ENCODE results near the gene GSTO1. TPM values are rescaled to one million over a fixed set of nuclear protein-coding genes. Genes with fewer than 3 reads are reported as not detected.

Gene GSTO1
- polyA plus RNA-seq, 1 donor (not counting 4 experiments of a cell fraction or from before 2014, with no cell fraction given) = 338 TPM

DNA sequence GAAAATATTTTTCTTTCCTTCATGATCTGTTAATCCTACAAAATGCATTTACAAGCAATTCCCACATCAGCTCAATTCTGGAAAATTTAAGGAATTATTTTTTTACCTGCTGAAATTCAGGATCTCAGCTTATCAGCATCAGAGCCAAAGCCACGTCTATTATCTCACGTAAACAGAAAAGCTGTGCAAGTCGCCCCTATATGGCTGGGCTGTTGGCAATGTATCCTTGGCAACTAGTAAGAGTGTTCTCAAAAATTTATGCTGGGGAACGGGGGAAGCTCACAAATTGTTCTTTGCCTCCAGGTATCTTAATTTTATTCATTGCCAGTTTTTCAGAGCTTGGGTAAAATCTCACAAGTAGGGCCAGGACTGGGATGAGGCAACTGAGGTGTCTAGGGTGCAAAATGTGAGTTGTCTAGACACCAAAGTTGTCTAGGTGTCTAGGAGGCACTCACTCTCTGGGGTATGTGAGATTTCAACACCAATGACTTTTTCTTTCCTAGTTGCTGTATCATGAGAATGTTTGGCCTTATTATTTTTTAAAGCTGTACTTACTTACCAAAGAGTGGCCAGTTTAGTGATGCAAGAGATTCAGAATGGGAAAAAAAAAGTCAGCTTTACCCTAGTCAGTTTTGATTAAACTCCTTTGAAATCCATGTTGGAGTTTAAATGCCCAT lies 19.3 kb downstream of the GSTO1 start:
- no peaks in the 10 kb centered on the region for H3K27me3 ChIP-seq (ENCODE audit: control insufficient read depth, extremely low read depth, insufficient read depth, low read length)
- no peak for TF ChIP-seq EZH2 (IDR thresholded peaks at IDR 0.05; ENCODE audit: low read length)
- TF ChIP-seq, protein P1, sequence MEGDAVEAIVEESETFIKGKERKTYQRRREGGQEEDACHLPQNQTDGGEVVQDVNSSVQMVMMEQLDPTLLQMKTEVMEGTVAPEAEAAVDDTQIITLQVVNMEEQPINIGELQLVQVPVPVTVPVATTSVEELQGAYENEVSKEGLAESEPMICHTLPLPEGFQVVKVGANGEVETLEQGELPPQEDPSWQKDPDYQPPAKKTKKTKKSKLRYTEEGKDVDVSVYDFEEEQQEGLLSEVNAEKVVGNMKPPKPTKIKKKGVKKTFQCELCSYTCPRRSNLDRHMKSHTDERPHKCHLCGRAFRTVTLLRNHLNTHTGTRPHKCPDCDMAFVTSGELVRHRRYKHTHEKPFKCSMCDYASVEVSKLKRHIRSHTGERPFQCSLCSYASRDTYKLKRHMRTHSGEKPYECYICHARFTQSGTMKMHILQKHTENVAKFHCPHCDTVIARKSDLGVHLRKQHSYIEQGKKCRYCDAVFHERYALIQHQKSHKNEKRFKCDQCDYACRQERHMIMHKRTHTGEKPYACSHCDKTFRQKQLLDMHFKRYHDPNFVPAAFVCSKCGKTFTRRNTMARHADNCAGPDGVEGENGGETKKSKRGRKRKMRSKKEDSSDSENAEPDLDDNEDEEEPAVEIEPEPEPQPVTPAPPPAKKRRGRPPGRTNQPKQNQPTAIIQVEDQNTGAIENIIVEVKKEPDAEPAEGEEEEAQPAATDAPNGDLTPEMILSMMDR (optimal IDR thresholded peaks at IDR 0.05 in 1 of 3, IDR thresholded peaks at IDR 0.05 in 1 of 3, conservative IDR thresholded peaks at IDR 0.05 in 1 of 3; ENCODE audit: extremely low read depth in 1 of 3, insufficient read depth in 2 of 3, low read length in 3 of 3) = no peak
- peak overlapping the region; percentile 82 for H3K27ac ChIP-seq (ENCODE audit: control insufficient read depth, insufficient read depth, low read length)
- peak overlapping the region; percentile 97 for H2AFZ ChIP-seq (ENCODE audit: control insufficient read depth, low read length)
- DNase-seq (ENCODE audit: low read depth, low spot score) = no peak
- no peaks in the 10 kb centered on the region for H4K20me1 ChIP-seq (ENCODE audit: control insufficient read depth, extremely low read depth, insufficient read depth, low read length)
- no peaks in the 10 kb centered on the region for H3K9me1 ChIP-seq (ENCODE audit: control insufficient read depth, extremely low read depth, insufficient read depth, low read length)
- H3K79me2 ChIP-seq (ENCODE audit: control insufficient read depth, insufficient read depth, low read length) = peaks cover 11% of the 10 kb centered on the region
- peak overlapping the region; percentile 92 for H3K9ac ChIP-seq (ENCODE audit: control insufficient read depth, extremely low read depth, insufficient read depth, low read length)
- no peak overlapping the region for H3K4me3 ChIP-seq (ENCODE audit: control insufficient read depth in 2 of 3, extremely low read depth in 1 of 3, insufficient read depth in 2 of 3, low read depth in 1 of 3, low read length in 3 of 3)
- peak; percentile 82 for FAIRE-seq
- peaks cover 19% of the 10 kb centered on the region for H3K4me1 ChIP-seq (ENCODE audit: control insufficient read depth, extremely low read depth, insufficient read depth, low read length)
- H3K36me3 ChIP-seq (ENCODE audit: control insufficient read depth in 2 of 2, extremely low read depth in 1 of 2, insufficient read depth in 2 of 2, low read length in 2 of 2) = peaks cover 3 to 6% of the 10 kb centered on the region in 2 experiments
- no peaks in the 10 kb centered on the region for H3K9me3 ChIP-seq (ENCODE audit: control insufficient read depth, low read depth, low read length)
- dilution Hi-C loops (cut with MboI; ENCODE audit: extremely low pct_ligation_motif_present, low sequenced_read_pairs) = no loop called here
- H3K4me2 ChIP-seq (ENCODE audit: control insufficient read depth, extremely low read depth, insufficient read depth, low read depth, low read length) = peak overlapping the region; percentile 97

GRCh38 chr10:104274762-104275721 lies 20.4 kb downstream of the GSTO1 start:
- Histone ChIP-seq H3K4me1 (ENCODE audit: control insufficient read depth, extremely low read depth, insufficient read depth, low read length) (peaks cover 16% of the 10 kb centered on the region), H2AFZ (ENCODE audit: control insufficient read depth, low read length) (peak overlapping the region; percentile 97), H3K9me3 (ENCODE audit: control insufficient read depth, low read depth, low read length) (no peaks in the 10 kb centered on the region), H3K9ac (ENCODE audit: control insufficient read depth, extremely low read depth, insufficient read depth, low read length) (peak overlapping the region; percentile 92), H3K9me1 (ENCODE audit: control insufficient read depth, extremely low read depth, insufficient read depth, low read length) (no peaks in the 10 kb centered on the region), H3K4me2 (ENCODE audit: control insufficient read depth, extremely low read depth, insufficient read depth, low read depth, low read length) (peak overlapping the region; percentile 97), H3K79me2 (ENCODE audit: control insufficient read depth, insufficient read depth, low read length) (peaks cover 11% of the 10 kb centered on the region), H3K27me3 (ENCODE audit: control insufficient read depth, extremely low read depth, insufficient read depth, low read length) (no peaks in the 10 kb centered on the region), H4K20me1 (ENCODE audit: control insufficient read depth, extremely low read depth, insufficient read depth, low read length) (no peaks in the 10 kb centered on the region), H3K4me3 (ENCODE audit: control insufficient read depth in 2 of 3, extremely low read depth in 1 of 3, insufficient read depth in 2 of 3, low read depth in 1 of 3, low read length in 3 of 3) (peak overlapping the region; percentile 56 to 94 (median 84)), H3K36me3 (ENCODE audit: control insufficient read depth in 2 of 2, extremely low read depth in 1 of 2, insufficient read depth in 2 of 2, low read length in 2 of 2) (peaks cover 3 to 6% of the 10 kb centered on the region in 2 experiments), H3K27ac (ENCODE audit: control insufficient read depth, insufficient read depth, low read length) (peak overlapping the region; percentile 82)
- dilution Hi-C loops (cut with MboI; ENCODE audit: extremely low pct_ligation_motif_present, low sequenced_read_pairs) = no loop called here
- FAIRE-seq (no peak), DNase-seq (ENCODE audit: low read depth, low spot score) (no peak)
- TF ChIP-seq, protein P1 (optimal IDR thresholded peaks at IDR 0.05 in 1 of 3, IDR thresholded peaks at IDR 0.05 in 1 of 3, conservative IDR thresholded peaks at IDR 0.05 in 1 of 3; ENCODE audit: extremely low read depth in 1 of 3, insufficient read depth in 2 of 3, low read length in 3 of 3) = peak; percentile 83 to 99 (median 84)
- no peak for TF ChIP-seq EZH2 (IDR thresholded peaks at IDR 0.05; ENCODE audit: low read length)
